HG02588 (cell line): ENCODE results near the gene TCF7L2.
"Not testable (repeated sequence)": the region's sequence is repeated elsewhere in the genome, so short reads cannot be mapped to it uniquely, and the experiment has no call there.

Experiments used
- ATAC-seq: cut with Tn5 transposase; IDR thresholded peaks from one replicate; pipeline ENCODE4 v1.9.1; 2021; ENCODE audit warnings: mild to moderate bottlenecking, moderate library complexity; ENCODE audit not compliant: unreplicated experiment

TCF7L2 gene

DNA sequence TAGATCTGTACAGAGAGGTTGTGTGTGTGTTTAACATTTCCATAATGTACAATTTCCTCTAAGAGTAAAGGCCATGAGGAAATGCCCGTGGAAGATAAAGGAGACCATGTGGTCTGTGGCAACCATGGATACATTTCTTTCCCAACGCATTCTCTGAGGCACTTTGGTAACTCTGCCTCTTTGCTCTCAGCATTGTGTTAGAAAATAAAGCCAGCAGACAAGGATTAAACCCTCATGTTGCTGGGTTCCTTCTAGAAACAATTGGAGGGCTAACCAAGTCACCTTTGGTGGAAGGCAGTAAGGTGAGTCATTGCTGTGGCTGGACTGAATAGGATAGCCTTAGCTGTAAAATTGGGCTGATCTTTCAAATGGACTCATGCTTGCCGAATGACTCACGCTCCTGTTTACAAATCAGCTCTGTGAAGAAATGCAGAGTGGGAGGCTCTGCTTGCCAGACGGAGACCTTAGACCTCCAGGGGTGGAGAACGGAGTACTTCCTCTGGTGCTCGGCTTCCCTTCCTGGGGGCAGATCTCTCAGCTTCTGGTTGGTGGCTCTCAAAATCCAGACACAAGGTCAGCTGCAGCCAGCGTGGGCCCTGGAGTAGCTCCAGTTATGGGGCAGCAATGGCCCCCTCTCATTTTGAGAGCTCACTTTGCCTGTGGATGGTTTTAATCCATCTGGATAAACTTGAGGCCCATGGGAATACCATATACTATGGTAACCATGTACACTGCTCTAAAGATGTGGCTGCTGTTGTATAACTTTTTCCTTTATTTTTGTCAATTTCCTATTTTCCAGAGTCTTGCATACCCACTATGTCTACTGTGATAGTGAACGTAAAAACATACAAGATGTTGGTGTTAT is 137.3 kb downstream of the TCF7L2 start:
- ATAC-seq = no peak

DNA sequence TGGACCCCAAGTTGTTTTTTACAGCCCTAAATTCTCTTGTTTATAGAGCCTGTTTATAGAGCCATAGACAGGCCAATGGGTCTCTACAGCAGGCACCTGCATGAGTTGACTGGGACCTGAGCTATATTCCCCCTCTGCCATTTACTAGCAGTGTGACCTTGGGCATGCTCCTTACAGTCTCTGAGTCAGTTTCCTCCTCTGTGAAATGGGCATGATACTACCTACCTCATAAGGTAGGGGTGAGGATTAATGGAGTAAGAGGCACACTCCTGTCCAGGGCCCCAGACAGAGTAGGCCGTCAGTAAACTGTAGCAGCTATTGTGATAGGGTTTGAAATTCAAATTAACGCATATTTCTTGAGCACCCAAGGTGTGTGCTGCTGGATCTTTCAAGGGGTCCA is 138.1 kb downstream of the TCF7L2 start:
- no peak for ATAC-seq

DNA sequence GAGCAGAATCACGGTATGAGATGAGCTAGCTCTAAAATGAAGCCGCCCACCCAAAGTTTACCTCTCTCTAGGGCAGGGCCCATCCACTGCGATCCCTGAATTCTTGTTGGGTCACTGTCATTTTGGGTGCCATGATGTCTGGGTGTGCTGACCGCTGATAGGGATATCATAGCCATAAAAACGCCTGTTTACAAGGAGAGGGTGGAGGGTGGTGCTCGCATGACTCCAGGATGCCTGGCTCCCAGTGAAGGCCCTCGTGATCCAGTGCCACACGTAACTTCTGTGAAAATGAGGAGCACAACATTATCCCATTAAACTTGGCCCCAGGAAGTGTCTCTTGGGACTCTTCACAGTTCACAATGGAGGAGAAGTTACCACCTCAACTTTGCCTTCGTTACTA is 139.5 kb downstream of the TCF7L2 start:
- ATAC-seq = no peak

DNA sequence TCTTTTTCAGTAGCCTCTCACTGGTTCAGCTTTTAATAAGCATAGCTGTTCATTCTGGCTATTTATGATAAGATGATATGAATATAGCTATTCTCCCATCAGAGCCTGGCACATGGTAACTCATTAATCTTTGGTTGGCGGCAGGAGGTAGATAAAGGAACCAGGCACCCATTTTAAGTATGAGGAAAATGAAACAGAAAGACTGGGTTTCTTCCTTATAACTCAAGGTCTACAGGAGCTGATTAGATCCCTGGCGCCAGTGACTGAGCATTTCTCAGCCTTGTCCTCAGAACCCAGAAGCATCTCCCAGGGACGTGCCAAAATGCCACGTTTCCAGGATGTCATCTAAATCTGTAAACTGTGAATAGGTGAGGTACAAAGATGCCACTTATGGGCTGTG is 141.9 kb downstream of the TCF7L2 start:
- ATAC-seq = no peak

DNA sequence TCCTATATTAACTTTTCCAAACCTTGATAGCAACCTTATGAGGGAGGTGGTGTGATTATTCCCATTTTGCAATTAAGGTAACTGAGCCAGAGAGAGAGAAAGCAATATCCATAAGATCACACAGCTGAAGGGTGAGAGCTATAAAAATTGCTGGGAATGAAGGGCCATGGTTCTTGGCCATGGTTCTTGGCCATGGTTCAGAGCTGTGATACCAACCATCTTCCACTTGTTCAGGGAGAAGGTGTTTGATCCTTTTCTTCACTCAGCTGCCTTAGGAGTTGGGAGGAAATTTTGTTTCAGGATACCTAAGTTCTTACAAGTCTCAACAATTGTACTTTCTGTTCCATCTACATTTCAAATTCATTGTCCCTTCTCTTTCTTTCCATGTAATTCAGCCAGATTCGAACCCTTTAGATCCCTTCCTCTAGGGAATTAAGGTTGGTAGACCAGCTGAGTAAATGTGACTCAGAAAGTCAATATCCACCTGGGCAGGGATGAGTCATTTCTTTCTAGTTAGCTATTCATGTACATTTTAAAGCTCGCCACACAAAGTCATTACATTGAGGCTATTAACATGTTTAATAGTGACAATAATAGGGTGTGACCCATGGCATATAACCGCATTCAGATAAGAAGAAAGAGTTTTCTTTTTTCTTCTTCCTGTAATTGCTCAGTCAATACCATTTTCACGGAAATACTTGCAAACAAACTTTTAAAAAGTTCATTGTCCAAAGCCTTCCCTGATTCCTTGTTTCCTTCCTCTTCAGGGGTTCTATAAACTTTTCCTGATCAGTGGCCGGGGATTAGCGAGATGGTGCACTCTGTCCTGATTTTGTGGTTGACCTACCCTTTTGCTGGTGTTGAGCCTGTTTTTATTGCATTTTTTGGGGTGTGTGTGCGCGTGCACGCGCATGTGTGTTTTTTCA is 143.4 kb downstream of the TCF7L2 start:
- ATAC-seq = no peak

DNA sequence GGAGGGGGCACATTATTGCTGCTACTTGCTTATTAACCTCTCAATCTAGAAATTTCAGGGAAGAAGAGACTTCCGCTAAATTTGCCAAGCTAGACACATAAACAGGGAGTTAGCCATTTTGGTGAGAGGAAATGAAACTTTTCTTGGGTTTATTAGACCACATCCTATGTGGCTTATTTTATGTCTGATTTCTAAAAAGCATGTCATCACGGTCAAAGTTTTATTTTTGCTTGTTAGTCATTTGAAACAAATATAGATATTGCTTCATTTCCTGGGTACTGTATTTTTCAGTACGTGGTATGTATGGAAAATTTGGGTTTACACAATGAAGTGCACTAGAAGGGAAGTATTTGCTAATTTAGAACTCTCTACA is 144.1 kb downstream of the TCF7L2 start:
- no peak for ATAC-seq

DNA sequence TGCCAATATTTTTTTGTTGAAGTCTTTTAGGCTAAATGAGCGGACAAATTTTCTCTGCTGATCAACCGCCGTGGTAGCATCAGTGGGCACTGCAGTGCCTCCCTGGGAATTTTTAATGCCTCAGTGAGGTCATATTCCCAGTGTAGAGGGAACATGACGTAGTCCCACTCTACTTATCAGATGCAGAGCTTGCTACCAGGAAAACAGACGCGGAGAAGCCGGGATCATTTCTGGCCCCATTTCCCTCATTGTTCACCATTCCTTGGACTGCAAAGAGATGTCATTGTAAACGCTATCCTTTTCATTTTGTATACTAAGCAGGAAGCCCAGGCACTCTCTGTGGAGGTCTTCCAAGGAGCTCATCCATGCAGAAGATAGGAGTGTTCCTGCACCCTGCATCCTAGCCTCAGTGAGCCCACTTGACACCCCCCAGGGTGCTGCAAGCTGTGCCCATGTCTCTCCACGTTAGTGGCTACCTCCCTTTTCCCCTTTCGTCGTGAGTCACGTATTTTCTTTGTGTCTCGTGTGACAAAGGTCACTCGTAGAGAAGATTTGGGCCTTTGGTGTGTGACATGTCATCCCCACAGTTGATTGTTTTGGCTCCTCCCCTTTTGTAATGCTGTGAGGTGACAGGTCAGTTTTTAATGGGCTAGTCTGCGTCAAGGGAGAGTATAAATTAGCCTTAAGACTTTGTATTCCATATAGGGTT is 145.5 kb downstream of the TCF7L2 start:
- no peak for ATAC-seq

DNA sequence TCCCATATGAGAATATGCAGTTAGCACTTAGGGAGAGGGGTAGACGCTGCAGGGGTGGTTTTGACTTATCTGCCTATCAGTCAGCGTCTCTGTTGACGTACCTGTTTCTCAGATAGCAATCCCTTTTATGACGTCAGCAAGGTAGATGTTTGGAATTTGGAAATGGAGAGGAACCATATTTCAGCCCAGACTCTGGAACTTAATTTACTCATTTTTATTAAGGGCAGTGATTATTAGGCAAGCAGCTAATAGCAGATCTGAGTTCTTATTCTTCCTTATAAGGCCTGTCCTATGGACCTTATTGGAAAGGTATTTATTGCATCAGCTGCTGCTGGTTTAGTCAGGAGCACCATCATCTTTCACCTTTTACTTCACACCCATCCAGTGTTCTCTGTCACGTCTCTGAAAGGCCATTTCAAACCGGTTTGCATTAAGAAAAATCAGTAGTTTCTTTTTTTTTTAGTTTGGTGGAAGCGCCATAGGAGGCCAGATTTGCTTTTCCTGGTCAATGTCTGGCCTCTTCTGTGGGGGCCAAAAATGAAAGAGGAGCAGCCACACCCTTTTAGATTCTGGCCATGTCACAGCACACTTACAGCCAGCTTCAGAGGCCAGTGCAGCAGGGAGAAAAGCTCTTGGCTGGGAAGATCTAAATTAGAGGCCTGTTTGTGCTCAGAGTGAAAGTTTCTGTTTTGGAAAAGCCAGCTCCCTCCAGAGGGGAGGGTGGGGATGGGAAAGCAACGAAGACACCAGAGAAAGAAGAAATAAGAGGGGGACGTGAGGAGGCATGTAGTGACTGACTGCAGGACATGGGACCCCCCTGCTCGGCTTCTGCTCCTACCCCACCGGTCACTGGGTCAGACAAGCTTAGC is 146.3 kb downstream of the TCF7L2 start:
- no peak for ATAC-seq

DNA sequence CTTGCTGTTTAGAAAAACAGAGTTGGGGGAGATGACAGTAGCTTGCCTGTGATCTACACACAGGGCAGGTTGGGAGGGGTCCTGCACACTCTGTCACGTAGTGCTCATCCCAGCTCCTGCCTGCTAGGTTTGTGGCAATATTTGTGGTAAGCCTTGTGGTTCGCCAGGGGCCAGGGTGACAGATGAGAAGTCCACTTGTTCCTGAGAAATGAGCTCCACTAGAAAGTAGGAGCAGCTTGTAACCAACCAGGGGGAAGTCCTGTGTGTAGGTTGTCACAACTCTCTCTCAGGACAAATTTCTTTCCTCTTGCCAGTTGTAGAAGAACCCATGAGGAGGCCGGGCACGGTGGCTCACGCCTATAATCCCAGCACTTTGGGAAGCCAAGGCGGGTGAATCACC is 147.0 kb downstream of the TCF7L2 start:
- ATAC-seq = no peak

DNA sequence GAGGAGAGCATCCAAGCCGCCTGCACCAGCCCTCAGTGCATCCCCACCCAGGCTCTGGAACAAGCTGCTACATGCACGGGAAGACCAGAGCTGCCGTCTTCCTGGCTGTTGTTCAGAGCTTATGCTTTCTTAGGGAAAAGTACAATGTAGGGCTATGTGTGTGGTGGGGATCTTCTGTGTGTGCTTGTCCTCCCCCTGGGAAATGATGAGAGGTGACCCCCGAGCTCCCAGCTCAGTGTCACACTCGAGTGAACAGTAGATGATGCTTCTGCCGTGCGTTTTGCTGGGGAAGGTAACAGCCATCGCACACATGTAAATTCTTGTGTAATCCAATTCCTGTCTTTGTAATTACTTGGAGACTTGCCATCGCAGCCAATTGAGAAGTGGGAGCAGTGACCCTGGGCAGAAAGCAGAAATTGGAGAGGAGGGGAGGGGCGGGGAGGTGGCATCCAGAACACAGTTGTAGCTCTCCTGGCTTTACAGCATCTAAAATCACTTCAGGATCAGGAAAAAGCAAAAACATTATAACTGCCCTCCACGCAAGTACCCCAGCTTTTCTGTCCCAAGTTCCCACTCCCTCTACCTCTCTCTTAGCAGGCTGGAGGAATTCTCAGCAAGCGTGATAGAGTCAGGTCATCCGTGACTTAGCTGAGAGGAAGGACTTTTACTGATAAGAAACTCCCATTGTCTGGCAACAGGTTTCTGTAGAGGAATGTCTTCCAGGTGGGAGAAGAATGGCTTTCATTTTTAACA is 149.6 kb downstream of the TCF7L2 start:
- ATAC-seq = no peak

DNA sequence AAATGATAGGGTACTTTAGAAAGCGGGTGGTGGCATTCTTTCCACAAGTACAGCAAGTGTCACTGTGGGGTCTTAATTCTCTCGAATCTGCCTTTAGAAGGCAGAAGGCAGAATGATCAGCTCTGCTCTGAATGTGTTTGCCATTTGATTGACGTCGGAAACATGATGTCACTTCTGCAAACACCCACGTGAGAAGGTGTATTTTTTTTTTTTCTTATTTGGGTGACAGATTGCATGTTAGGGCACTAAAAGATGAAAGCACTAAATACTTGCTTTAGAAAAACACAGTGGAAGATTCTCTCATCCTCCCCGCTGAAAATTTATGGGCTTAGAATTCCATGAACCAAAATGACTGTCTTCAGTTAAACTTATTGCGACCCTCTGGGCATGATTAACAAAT is 150.2 kb downstream of the TCF7L2 start:
- no peak for ATAC-seq

DNA sequence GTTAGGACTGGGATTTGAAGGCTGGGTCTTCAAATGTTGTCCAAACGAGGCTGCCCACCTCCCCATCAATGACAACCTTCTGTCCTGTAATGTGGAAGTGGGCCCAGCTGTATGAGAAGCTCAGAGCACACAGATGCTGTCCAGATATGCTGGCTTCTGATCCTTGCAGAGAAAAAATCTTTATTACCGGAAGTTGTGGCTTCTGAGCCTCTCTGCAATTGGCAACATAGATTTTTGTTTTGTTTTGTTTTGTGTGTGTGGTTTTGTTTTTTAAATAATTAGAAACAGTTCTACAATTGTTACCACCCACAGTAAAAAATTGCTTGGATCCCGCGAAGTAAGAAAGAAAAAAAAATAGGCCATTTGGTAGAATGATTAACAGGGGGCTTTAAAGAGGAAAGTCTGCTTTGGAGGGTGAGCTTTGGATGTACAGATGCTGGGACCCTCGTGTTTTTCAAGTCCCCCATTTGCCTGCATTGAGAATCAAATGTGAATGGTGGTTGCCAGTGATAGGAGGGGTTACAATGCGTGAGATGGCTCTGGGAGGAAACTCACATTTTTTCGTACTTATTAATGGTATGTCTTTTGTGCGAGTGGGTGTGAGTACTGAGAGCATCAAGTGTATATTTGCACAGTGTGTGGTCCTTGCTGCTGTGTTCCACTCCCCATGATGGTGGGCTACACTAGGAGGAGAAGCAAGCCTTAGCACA is 153.2 kb downstream of the TCF7L2 start:
- ATAC-seq = no peak

DNA sequence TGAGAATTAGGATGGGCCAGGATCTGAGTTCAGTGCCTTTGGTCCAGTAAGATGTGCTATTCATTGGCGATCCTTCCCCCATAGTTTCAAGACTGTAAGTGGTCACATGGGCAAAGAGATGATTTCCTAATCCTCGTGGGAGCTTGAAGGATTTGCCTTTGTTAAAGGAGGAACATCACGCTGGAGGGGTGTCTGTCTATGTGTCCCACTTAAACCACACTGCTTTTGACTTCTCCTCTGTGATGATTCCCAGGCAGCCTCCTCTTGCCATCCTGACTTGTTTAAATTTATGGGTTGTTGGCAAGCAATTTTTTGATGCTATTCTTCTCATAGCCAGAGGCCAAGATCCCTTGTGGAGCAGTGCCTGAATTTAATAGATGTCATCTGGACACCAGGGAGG is 154.0 kb downstream of the TCF7L2 start:
- ATAC-seq = no peak

DNA sequence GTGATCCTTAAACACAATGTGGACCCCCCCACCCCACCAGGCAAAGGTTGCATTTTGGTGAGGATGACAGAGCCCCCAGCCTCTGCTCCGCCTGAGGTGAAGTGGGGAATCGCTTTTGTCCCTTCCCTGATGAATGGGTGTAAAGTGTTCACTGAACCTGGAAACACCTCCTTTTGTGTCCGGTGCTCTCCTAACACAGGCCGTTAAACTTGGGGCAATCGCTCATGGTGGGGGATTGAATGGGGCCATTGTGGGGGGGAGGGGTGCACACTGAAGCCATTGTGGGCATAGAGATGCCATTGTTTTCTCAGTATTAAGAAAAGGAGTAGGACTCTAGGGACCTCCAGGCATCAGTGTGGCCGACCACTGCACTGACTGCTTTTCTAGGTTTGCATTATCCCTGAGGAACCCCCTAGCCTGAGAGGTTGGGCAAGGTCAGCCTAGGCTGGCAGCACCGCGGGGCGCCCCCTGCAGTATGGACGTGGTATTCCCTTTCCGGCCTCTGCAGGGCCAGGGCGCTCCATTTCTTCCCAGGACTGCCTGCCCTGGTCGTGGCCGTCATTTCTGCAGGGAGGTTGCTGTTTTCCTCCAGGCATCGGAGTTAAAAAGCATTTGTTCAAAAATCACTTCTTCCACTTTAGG is 158.3 kb downstream of the TCF7L2 start:
- ATAC-seq = no peak

DNA sequence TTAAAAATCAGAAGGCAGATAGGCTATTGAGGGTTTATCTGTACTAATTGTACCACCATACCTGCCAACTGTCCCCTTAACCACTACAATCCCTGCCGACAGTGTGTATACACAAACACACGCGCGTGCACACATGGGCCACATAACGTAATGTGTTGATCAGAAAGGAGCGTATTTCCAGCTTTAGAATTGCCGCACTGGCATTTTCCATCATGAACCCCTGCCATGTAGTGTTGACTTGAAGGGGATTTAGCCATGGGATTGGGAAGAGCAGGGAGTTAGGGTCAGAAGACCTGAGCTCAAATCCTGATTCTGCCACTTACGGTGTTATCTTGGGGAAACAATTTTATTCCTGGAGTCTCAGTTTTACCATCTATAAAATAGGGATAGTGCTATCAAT is 158.9 kb downstream of the TCF7L2 start:
- ATAC-seq = no peak

DNA sequence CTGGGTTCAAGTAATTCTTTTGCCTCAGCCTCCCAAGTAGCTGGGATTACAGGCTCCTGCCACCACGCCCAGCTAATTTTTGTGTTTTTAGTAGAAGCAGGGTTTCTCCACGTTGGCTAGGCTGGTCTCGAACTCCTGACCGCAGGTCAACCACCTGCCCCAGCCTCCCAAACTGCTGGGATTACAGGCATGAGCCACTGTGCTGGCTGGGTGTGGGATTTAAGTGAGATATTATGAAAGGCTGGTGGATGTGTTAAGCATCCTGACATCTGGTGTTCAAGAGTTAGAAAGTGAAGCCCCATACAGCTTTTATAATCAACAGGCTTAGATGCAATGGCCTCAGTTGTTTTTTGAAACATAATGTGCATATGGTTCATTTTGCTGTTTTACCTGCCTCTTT is 159.4 kb downstream of the TCF7L2 start:
- not testable (repeated sequence) for ATAC-seq

DNA sequence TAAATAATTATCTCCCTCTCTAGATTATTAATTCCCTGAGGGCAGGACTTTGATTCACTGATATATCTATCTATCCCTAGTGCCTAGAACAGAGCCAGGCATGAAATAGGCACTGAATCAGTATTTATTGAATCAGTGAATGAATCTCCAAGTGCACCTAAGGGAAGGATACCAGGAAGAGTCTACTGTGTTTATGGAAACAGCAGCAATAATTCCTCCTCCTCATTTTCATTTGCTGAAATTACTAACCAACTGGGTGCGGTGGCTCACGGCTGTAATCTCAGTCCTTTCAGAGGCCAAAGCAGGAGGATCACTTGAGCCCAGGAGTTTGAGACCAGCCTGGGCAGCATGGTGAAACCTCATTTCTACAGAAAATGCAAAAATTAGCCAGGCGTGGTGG is 161.2 kb downstream of the TCF7L2 start:
- no peak for ATAC-seq
